Astrocyte of the spinal cord (primary cell): Measurements from ENCODE around the gene PM20D2.

Experiments used
- DNase-seq: peaks from one replicate; pipeline ENCODE4 v3.0.0; 2011; ENCODE audit warnings: low read depth, low spot score
- H3K4me3 ChIP-seq: 2 replicates; pipeline ENCODE4 v1.5.1; 2011; ENCODE audit warnings: low read depth, mild to moderate bottlenecking, low read length, moderate library complexity
- in situ Hi-C: cut with HindIII; loops from 2 replicates; pipeline ENCODE4 v1.10.0; 2017; ENCODE audit warnings: low sequenced_read_pairs
- TF ChIP-seq, protein P1 (sequence below): IDR thresholded peaks from 2 replicates; pipeline ENCODE4 v1.5.1; 2012; ENCODE audit warnings: low read depth, mild to moderate bottlenecking, low read length, inconsistent platforms

Gene PM20D2

DNA sequence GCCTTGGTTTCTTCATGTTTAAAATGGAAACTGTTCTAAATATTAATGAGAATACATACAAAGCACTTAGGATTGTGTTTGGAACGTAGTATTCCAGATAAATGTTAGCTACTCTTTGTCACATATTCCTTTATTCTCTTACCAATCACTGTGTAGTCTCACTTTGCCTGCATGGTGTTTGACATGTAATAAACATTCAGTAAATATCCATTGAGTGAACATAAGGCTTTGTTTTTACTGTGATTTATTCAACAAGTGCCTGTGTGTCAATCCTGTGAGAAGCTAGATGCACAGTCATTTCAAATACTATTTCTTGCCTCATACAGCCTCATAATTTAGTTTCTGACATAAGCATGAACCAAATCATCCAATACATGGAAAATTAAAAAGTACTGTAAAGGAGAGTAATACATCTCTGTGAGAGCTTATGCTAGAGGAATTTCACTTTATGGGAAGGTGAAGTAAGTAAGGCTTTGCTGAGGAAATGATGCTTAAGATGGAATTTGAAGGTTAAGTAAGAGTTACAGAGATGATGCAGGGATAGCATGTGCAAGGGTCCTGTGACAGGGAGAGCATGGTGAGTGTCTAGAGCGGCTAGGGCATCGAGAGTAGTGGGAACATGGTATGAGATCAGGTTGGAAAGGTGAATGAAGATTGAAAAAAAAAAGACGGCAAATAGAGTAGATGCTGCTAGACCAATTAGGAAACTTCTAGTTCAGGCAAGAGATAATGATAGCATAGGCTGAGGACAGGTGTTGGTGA lies 14.7 kb downstream of the PM20D2 start:
- TF ChIP-seq, protein P1, sequence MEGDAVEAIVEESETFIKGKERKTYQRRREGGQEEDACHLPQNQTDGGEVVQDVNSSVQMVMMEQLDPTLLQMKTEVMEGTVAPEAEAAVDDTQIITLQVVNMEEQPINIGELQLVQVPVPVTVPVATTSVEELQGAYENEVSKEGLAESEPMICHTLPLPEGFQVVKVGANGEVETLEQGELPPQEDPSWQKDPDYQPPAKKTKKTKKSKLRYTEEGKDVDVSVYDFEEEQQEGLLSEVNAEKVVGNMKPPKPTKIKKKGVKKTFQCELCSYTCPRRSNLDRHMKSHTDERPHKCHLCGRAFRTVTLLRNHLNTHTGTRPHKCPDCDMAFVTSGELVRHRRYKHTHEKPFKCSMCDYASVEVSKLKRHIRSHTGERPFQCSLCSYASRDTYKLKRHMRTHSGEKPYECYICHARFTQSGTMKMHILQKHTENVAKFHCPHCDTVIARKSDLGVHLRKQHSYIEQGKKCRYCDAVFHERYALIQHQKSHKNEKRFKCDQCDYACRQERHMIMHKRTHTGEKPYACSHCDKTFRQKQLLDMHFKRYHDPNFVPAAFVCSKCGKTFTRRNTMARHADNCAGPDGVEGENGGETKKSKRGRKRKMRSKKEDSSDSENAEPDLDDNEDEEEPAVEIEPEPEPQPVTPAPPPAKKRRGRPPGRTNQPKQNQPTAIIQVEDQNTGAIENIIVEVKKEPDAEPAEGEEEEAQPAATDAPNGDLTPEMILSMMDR: no peak

DNA sequence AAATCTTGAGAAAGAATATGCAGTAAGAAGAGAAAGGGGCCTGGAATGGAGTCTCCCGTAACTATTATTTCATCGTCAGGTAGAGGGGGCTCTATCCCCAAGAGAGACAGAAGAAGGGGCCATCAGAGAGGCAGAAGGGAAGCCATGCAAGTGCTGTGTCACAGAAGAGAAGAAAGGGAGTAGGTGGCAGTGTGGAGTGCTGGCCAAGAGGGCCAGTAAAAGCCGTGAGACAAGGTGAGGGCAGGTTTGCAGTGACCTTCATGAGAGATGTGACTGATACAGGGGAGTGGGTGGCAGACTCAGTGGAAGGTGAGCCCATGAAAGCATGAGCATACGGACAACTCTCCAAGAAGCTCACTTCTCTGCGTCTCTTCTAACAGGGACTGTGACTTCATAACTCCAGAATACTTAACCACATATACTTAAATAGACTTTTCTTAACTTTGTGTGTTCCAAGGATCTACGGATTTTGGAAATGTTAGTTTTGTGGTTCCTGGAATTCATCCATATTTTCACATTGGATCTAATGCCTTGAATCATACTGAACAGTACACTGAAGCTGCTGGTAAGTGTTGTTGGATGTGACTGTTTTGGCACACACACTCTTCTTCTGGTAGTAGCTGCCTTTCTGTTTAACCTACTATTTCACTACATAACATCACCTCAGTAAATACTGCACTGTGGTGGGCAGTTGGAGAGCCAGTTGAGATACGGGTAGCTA lies 15.6 kb downstream of the PM20D2 start:
- TF ChIP-seq, protein P1: no peak
- peak; percentile 56 for DNase-seq
- in situ Hi-C loops: no loop called here
- no peak overlapping the region for H3K4me3 ChIP-seq

More for the DNA sequence above, 14.7 kb downstream of the PM20D2 start:
- no peak for DNase-seq
- no peak overlapping the region for H3K4me3 ChIP-seq
- in situ Hi-C loops: no loop called here

- H3K4me3 ChIP-seq: no peak overlapping the region
- DNase-seq: no peak
- in situ Hi-C loops: no loop called here
- TF ChIP-seq, protein P1: no peak
These were observed 16.2 kb downstream of the PM20D2 start for GRCh38 chr6:89162047-89162371.

GRCh38 chr6:89172131-89172530 lies 26.3 kb downstream of the PM20D2 start:
- TF ChIP-seq, protein P1: no peak
- no peak overlapping the region for H3K4me3 ChIP-seq
- no peak for DNase-seq
- in situ Hi-C loops: no loop called here

DNA sequence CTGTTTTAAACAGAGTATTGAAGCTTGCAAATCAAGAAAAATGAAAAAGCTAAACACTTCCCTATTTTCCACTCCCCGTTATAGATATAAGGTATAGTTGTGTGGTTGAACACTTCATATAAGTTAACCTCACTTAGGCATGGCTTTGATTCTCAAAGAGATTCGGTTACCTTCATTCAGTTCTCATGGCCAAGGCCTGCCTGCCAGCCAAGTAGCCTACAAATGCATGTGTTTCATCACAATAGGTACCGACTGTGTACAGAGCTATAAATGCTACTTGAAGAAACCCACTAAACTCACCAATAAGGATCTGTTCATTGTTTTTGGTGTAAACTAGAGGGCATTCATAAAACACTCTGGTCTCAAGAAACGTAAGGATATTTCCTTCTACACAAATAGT lies 27.8 kb downstream of the PM20D2 start:
- no peak overlapping the region for H3K4me3 ChIP-seq
- in situ Hi-C loops: no loop called here
- TF ChIP-seq, protein P1: no peak
- DNase-seq: no peak

DNA sequence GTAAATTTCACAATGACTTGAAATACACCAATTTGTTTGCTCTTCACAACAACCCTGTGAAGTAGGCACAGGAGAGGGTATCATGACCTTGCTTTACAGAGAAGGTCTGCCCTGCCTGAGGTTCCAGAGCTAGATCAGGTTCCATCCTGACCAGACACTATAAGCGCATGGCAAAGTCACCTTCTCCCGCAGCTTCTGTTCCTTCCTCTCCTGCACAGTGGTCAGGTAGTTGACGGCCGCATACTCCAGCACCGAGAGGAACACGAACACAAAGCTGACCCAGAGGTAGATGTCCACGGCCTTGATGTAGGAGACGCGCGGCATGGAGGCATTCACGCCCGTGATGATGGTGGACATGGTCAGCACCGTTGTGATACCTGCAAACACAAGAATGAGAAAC lies 34.3 kb downstream of the PM20D2 start:
- DNase-seq: no peak
- H3K4me3 ChIP-seq: no peak overlapping the region
- TF ChIP-seq, protein P1: no peak
- in situ Hi-C loops: no loop called here
